Osteoblast (primary cell): ENCODE measurements around the gene CBFA2T3. TPM values are rescaled to one million over a fixed set of nuclear protein-coding genes. Genes with fewer than 3 reads are reported as not detected.

Experiments
- DNase-seq: peaks from one replicate; pipeline ENCODE4 v3.0.0; 2011; ENCODE audit warnings: low spot score, mixed read lengths; ENCODE audit not compliant: insufficient read length; ENCODE audit errors: missing footprints
- H2AFZ ChIP-seq: 2 replicates; pipeline ENCODE4 v1.6.0; 2011; ENCODE audit warnings: mild to moderate bottlenecking, low read length
- H3K27ac ChIP-seq: 2 replicates; pipeline ENCODE4 v1.5.1; 2011; ENCODE audit warnings: mild to moderate bottlenecking, low read depth, low read length, moderate library complexity
- H3K27me3 ChIP-seq: 2 replicates; pipeline ENCODE4 v1.6.0; 2012; ENCODE audit warnings: mild to moderate bottlenecking, control low read depth, inconsistent platforms, low read length, moderate library complexity; ENCODE audit not compliant: insufficient read depth
- H3K36me3 ChIP-seq: 2 replicates; pipeline ENCODE4 v1.5.1; 2011; ENCODE audit warnings: mild to moderate bottlenecking, low read length, control low read depth, moderate library complexity; ENCODE audit not compliant: insufficient read depth
- H3K4me1 ChIP-seq: 2 replicates; pipeline ENCODE4 v1.5.1; 2011; ENCODE audit warnings: mild to moderate bottlenecking, low read length, control low read depth, moderate library complexity; ENCODE audit not compliant: insufficient read depth
- H3K4me2 ChIP-seq: 2 replicates; pipeline ENCODE4 v1.6.0; 2011; ENCODE audit warnings: mild to moderate bottlenecking, low read length; ENCODE audit not compliant: insufficient read depth
- H3K4me3 ChIP-seq: fragments of 200-600 bp; sonication (generic); 3 replicates; pipeline ENCODE4 v1.5.1; 2012; ENCODE audit warnings: mild to moderate bottlenecking, low read length, inconsistent platforms; ENCODE audit not compliant: insufficient read depth
- H3K79me2 ChIP-seq: 2 replicates; pipeline ENCODE4 v1.6.0; 2012; ENCODE audit warnings: mild to moderate bottlenecking, low read length, control low read depth, inconsistent platforms; ENCODE audit not compliant: insufficient read depth
- H3K9me3 ChIP-seq: 2 replicates; pipeline ENCODE4 v1.5.1; 2011; ENCODE audit warnings: low read depth, low read length, control low read depth
- H4K20me1 ChIP-seq: 2 replicates; pipeline ENCODE4 v1.6.0; 2012; ENCODE audit warnings: mild to moderate bottlenecking, low read length, control low read depth; ENCODE audit not compliant: insufficient read depth
- CTCF ChIP-seq: IDR thresholded peaks from 2 replicates; pipeline ENCODE4 v1.5.1; 2011; ENCODE audit warnings: mild to moderate bottlenecking, low read depth, low read length, moderate library complexity; ENCODE audit errors: extremely low read depth
- total RNA-seq: library from RNA; depleted of rRNA; stranded (reverse); fragments of >200 nt; gene quantifications from 2 replicates; pipeline ENCODE4 v1.2.3, GENCODE V29; 2012

CBFA2T3 gene
- total RNA-seq, 1 donor: not detected

DNA sequence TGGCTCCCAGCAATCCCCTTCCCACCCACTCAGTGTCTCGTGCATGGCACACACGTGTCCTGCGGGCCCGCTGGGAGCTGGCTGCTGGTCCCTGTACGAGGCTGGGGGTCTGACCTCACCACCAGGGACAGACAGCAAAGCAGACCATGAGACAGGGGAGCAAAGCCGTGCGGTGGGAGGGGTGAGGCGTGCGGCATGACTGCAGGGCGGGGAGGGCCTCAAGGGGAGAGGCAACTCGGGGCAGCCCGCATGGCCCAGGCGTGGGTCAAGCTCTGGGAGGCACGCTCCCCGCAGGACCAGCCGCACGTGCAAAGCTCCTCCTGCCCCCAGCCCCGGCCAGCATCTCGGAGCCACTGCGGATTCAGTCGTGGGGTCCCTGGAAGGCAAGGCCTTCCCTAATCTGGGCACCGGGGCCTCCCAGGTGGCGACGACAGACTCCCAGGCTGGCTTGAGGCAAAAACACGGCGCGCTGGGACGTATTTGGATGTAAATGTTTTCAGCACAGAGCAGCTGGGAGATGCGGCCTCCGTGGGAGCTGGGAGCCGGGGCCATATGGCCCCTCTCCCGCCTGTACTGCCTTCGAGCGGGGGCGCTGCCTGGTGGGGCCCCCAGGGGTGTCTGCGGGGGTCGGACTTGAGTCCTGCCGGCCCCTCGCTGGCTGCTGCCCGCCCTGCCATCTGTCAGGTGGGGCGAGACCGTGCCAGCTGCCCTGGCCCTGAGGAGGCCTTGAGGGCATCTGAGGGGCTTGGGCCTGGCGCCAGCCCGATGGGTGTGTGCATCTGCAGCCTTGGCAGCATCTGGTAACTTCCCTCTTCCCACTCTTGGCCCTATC, 12.2 kb upstream of the CBFA2T3 start:
- Histone ChIP-seq H4K20me1 (no peaks in the 10 kb centered on the region), H3K9me3 (no peaks in the 10 kb centered on the region), H3K79me2 (no peaks in the 10 kb centered on the region), H3K4me2 (no peak overlapping the region), H3K36me3 (no peaks in the 10 kb centered on the region), H3K27me3 (peaks cover 10% of the 10 kb centered on the region), H3K27ac (no peak overlapping the region), H2AFZ (no peak overlapping the region), H3K4me1 (no peaks in the 10 kb centered on the region), H3K4me3 (no peak overlapping the region)
- no peak for DNase-seq
- TF ChIP-seq CTCF: no peak

GRCh38 chr16:88985521-88985920, 8.5 kb upstream of the CBFA2T3 start:
- H3K9me3 ChIP-seq: no peaks in the 10 kb centered on the region
- H3K36me3 ChIP-seq: no peaks in the 10 kb centered on the region
- H3K79me2 ChIP-seq: no peaks in the 10 kb centered on the region
- no peak for DNase-seq
- H3K27me3 ChIP-seq: peaks cover 3% of the 10 kb centered on the region
- no peak overlapping the region for H3K4me3 ChIP-seq
- H3K4me1 ChIP-seq: no peaks in the 10 kb centered on the region
- TF ChIP-seq CTCF: no peak
- no peak overlapping the region for H3K27ac ChIP-seq
- no peak overlapping the region for H2AFZ ChIP-seq
- no peak overlapping the region for H3K4me2 ChIP-seq
- H4K20me1 ChIP-seq: no peaks in the 10 kb centered on the region

DNA sequence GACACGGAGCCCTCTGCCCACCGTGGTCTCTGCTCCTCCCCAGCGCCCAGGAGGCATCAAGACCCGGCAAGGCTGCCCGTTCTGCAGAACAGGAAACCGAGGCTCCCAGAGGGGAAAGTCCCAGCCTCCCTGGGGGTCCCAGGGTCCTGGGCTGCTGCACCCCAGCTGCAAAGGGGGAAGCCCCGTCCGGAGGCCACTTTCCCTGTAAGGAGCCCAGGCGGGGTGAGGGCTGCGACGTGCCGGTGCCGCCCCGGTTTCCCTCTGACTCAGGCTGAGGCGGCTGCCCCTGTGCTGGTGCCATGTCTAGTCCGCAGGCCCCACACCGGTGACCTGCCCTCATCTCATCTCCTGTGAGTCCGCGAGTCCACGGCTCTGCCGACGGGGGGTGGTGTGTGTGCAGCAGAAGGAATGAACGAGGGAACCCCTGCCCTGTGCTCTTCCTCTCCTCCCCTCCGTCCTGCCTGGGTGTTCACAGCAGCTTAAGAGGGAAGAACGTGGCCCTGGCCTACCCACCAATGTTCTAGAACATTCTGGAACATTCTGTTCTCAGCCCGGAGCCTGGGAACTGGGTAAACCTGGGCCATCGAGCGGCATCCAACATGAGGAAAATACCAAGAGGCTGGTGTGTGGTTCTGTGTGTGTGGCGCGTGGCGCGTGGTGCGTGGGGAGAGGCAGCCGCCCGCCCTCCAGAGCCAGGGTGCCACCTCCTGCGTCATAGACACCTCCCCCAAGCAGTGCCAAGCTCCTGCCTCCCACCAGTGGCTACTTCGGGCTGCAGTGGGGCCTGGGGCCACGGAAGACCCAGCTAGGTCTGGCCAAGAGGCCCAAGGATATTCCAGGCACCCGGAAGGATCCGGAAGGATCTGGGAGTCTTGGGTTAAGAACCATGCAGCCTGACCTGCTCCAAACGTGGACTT, 7.0 kb upstream of the CBFA2T3 start:
- no peak overlapping the region for H3K4me3 ChIP-seq
- peaks cover 3% of the 10 kb centered on the region for H3K27me3 ChIP-seq
- no peak overlapping the region for H2AFZ ChIP-seq
- H3K4me1 ChIP-seq: no peaks in the 10 kb centered on the region
- no peak overlapping the region for H3K4me2 ChIP-seq
- no peak overlapping the region for H3K27ac ChIP-seq
- DNase-seq: no peak
- H3K79me2 ChIP-seq: no peaks in the 10 kb centered on the region
- TF ChIP-seq CTCF: no peak
- H3K36me3 ChIP-seq: no peaks in the 10 kb centered on the region
- no peaks in the 10 kb centered on the region for H4K20me1 ChIP-seq
- no peaks in the 10 kb centered on the region for H3K9me3 ChIP-seq

DNA sequence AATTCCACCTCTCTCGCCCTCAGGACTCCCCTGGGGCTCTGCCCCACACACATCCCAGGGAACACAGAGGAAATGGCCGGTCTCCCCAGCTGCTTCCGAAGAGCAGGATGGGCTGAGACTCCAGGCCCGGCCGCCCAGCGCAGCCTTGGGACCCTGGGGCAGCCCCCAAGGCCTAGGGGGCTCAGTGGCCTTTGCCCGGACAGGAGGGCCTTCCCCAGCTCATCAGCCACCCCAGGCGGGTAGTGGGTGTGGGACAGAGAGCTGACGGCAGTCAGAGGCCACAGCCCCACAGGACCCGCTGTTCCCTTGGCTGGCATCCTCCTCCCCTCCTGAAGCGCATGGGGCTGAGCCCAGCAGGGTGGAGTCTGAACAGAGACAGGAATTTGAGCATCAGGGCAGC, 6.2 kb upstream of the CBFA2T3 start:
- no peak overlapping the region for H3K4me3 ChIP-seq
- TF ChIP-seq CTCF: no peak
- H3K79me2 ChIP-seq: no peaks in the 10 kb centered on the region
- no peaks in the 10 kb centered on the region for H3K4me1 ChIP-seq
- H4K20me1 ChIP-seq: no peaks in the 10 kb centered on the region
- no peaks in the 10 kb centered on the region for H3K36me3 ChIP-seq
- no peak overlapping the region for H3K27ac ChIP-seq
- no peak overlapping the region for H3K4me2 ChIP-seq
- H2AFZ ChIP-seq: no peak overlapping the region
- DNase-seq: no peak
- no peaks in the 10 kb centered on the region for H3K9me3 ChIP-seq
- H3K27me3 ChIP-seq: no peaks in the 10 kb centered on the region
